GM23338 (cell line): ENCODE data around the gene FBXL14. TPM values are rescaled to one million over a fixed set of nuclear protein-coding genes. Genes with fewer than 3 reads are reported as not detected.

ENCODE experiments used
- ATAC-seq: fragments of 200-7000 bp; cut with Tn5 transposase; 3 replicates; pipeline ENCODE4 v1.9.1; 2020
- DNase-seq: peaks from one replicate; pipeline ENCODE4 v3.0.0-alpha.2; 2015; ENCODE audit warnings: low spot score
- H2AFZ ChIP-seq: fragments of 200-600 bp; sonication (generic); 2 replicates; pipeline ENCODE4 v1.8.0; 2016; ENCODE audit warnings: antibody characterized with exemption, mild to moderate bottlenecking, moderate library complexity
- H3F3A ChIP-seq: fragments of 200-600 bp; sonication (generic); replicated peaks from 2 replicates; pipeline ENCODE4 v1.8.0; 2017; ENCODE audit warnings: antibody characterized with exemption, mixed run types, low read depth
- H3K27ac ChIP-seq: fragments of 200-600 bp; sonication (generic); 2 replicates; pipeline ENCODE4 v1.6.1; 2016; ENCODE audit warnings: low read depth
- H3K27me3 ChIP-seq: fragments of 200-600 bp; sonication (generic); 2 replicates; pipeline ENCODE4 v1.8.0; 2016; ENCODE audit warnings: mild to moderate bottlenecking, mixed run types, moderate library complexity; ENCODE audit not compliant: insufficient read depth
- H3K36me3 ChIP-seq: fragments of 200-600 bp; sonication (generic); 2 replicates; pipeline ENCODE4 v1.8.0; 2016; ENCODE audit warnings: mild to moderate bottlenecking; ENCODE audit not compliant: insufficient read depth
- H3K4me1 ChIP-seq: fragments of 200-600 bp; sonication (generic); 2 replicates; pipeline ENCODE4 v1.8.0; 2016; ENCODE audit warnings: mild to moderate bottlenecking, moderate library complexity; ENCODE audit not compliant: insufficient read depth
- H3K4me2 ChIP-seq: fragments of 200-600 bp; sonication (generic); 2 replicates; pipeline ENCODE4 v1.7.1; 2017; ENCODE audit warnings: mixed run types
- H3K4me3 ChIP-seq: fragments of 200-600 bp; sonication (generic); 2 replicates; pipeline ENCODE4 v1.6.1; 2016; ENCODE audit warnings: mixed run types
- H3K79me2 ChIP-seq: fragments of 200-600 bp; sonication (generic); replicated peaks from 2 replicates; pipeline ENCODE4 v1.8.0; 2017; ENCODE audit warnings: mild to moderate bottlenecking; ENCODE audit not compliant: insufficient read depth
- H3K9me2 ChIP-seq: fragments of 200-600 bp; sonication (generic); 2 replicates; pipeline ENCODE4 v1.8.0; 2017; ENCODE audit not compliant: insufficient read depth
- H4K20me1 ChIP-seq: fragments of 200-600 bp; sonication (generic); replicated peaks from 2 replicates; pipeline ENCODE4 v1.8.0; 2017; ENCODE audit warnings: mild to moderate bottlenecking; ENCODE audit not compliant: insufficient read depth
- H3K27ac Mint-ChIP-seq: 2 replicates; pipeline ENCODE4 v1.8.0; 2020; ENCODE audit warnings: inconsistent platforms, mild to moderate bottlenecking, moderate library complexity, mixed read lengths
- H3K27me3 Mint-ChIP-seq: 3 replicates; pipeline ENCODE4 v1.8.0; 2022; ENCODE audit warnings: low read depth, mild to moderate bottlenecking, moderate library complexity, mixed read lengths, inconsistent platforms; ENCODE audit not compliant: insufficient read depth, poor library complexity
- H3K36me3 Mint-ChIP-seq: 3 replicates; pipeline ENCODE4 v1.8.0; 2021; ENCODE audit warnings: low read depth, mild to moderate bottlenecking, inconsistent platforms, moderate library complexity, mixed read lengths
- H3K4me1 Mint-ChIP-seq: 3 replicates; pipeline ENCODE4 v1.8.0; 2020; ENCODE audit warnings: mild to moderate bottlenecking, inconsistent platforms, mixed read lengths
- H3K4me3 Mint-ChIP-seq: 3 replicates; pipeline ENCODE4 v1.8.0; 2021; ENCODE audit warnings: moderate library complexity, mild to moderate bottlenecking, inconsistent platforms, mixed read lengths
- H3K9me3 Mint-ChIP-seq: 3 replicates; pipeline ENCODE4 v1.8.0; 2020; ENCODE audit warnings: moderate library complexity, mild to moderate bottlenecking, inconsistent platforms, mixed read lengths
- CREB1 ChIP-seq: fragments of 250-450 bp; sonication (Bioruptor Pico); IDR thresholded peaks from 2 replicates; pipeline ENCODE4 v1.5.0; 2020; ENCODE audit warnings: low read depth, mild to moderate bottlenecking, moderate library complexity
- EZH2 ChIP-seq: fragments of 200-600 bp; sonication (generic); IDR thresholded peaks from one replicate; pipeline ENCODE4 v1.8.0; 2017; ENCODE audit warnings: antibody characterized with exemption, mild to moderate bottlenecking, low read depth; ENCODE audit not compliant: unreplicated experiment
- JUNB ChIP-seq: IDR thresholded peaks from one replicate; pipeline ENCODE4 v1.6.1; 2016; ENCODE audit warnings: antibody characterized with exemption; ENCODE audit not compliant: unreplicated experiment
- NANOG ChIP-seq: IDR thresholded peaks from 2 replicates; pipeline ENCODE4 v1.6.1; 2016; ENCODE audit warnings: antibody characterized with exemption, borderline replicate concordance
- POLR2AphosphoS5 ChIP-seq: IDR thresholded peaks from 2 replicates; pipeline ENCODE4 v1.6.1; 2016; ENCODE audit warnings: antibody characterized with exemption, low read depth
- ZNF114 ChIP-seq: fragments of 250-450 bp; sonication (Bioruptor Pico); IDR thresholded peaks from 2 replicates; pipeline ENCODE4 v1.5.0; 2020; ENCODE audit warnings: mild to moderate bottlenecking, moderate library complexity
- ZNF331 ChIP-seq: fragments of 250-450 bp; sonication (Bioruptor Pico); IDR thresholded peaks from 2 replicates; pipeline ENCODE4 v1.5.0; 2020; ENCODE audit warnings: low read depth, mild to moderate bottlenecking, moderate library complexity
- polyA plus RNA-seq: library from polyadenylated mRNA; unstranded; fragments of >200 nt; fragmentation: Nextera tagmentation; extraction: Ambion mirVana; gene quantifications from 2 replicates; pipeline ENCODE4 v1.2.1, GENCODE V29; 2016
- total RNA-seq: library from RNA; depleted of rRNA; stranded (reverse); fragments of >200 nt; shearing (Covaris generic); gene quantifications from 2 replicates; pipeline ENCODE4 v1.2.3, GENCODE V29; 2014
- TF ChIP-seq, protein P1 (sequence below), 2 experiments: fragments of 200-600 bp in 1 of 2; sonication (generic) in 1 of 2; conservative IDR thresholded peaks; 2 replicates each; pipeline versions ENCODE4 v1.5.1 to v1.6.1; 2016 to 2017; ENCODE audit warnings: antibody characterized with exemption in 2 of 2, low read depth in 2 of 2, mild to moderate bottlenecking in 2 of 2, moderate library complexity in 1 of 2
- TF ChIP-seq, protein P2 (sequence below): IDR thresholded peaks from one replicate; pipeline ENCODE4 v1.6.1; 2018; ENCODE audit warnings: antibody characterized with exemption; ENCODE audit not compliant: unreplicated experiment

FBXL14 gene
- total and polyA plus RNA-seq, 2 experiments from 2014 or later = 0.74 to 9.4 TPM

GRCh38 chr12:1591543-1591942 lies 2.8 kb downstream of the FBXL14 start (continued):
- TF ChIP-seq, protein P1, sequence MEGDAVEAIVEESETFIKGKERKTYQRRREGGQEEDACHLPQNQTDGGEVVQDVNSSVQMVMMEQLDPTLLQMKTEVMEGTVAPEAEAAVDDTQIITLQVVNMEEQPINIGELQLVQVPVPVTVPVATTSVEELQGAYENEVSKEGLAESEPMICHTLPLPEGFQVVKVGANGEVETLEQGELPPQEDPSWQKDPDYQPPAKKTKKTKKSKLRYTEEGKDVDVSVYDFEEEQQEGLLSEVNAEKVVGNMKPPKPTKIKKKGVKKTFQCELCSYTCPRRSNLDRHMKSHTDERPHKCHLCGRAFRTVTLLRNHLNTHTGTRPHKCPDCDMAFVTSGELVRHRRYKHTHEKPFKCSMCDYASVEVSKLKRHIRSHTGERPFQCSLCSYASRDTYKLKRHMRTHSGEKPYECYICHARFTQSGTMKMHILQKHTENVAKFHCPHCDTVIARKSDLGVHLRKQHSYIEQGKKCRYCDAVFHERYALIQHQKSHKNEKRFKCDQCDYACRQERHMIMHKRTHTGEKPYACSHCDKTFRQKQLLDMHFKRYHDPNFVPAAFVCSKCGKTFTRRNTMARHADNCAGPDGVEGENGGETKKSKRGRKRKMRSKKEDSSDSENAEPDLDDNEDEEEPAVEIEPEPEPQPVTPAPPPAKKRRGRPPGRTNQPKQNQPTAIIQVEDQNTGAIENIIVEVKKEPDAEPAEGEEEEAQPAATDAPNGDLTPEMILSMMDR (conservative IDR thresholded peaks at IDR 0.05; ENCODE audit: low read depth in 2 of 2) = no peak
- TF ChIP-seq JUNB (no peak), ZNF114 (CRISPR knock-in tag) (no peak), CREB1 (CRISPR knock-in tag) (no peak)

DNA sequence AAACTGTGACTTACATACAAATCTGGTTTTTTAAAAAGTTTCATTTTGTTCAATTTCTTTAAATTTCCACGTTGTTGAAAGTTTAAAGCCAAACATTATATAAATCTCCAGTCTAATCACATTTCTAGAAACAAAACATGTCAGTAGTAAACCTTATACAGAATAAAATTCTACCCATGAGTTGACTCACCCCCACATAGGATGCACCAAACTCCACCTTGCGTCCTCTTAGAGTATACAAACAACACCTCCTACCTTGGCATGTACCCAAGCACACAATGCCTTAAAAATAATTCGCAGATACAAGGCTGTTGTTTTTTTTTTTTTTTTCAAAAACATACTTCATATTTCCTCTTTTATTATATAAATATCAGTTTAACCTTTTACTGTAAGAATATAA lies 3.3 kb downstream of the FBXL14 start:
- Histone ChIP-seq H3K9me2 (no peaks in the 10 kb centered on the region), H3K36me3 (no peaks in the 10 kb centered on the region), H2AFZ (no peak overlapping the region), H3K4me3 (peak overlapping the region; percentile 45), H4K20me1 (peaks cover 15% of the 10 kb centered on the region), H3K79me2 (peaks cover 16% of the 10 kb centered on the region; the same call in 1 of the 2 replicates), H3K27me3 (peaks cover 88% of the 10 kb centered on the region), H3K4me1 (peaks cover 49% of the 10 kb centered on the region), H3K4me2 (peak overlapping the region; percentile 76), H3K27ac (no peak overlapping the region), H3F3A (peaks cover 28% of the 10 kb centered on the region)
- ATAC-seq = no peak
- no peaks in the 10 kb centered on the region; the same call in 1 of the 3 replicates for H3K9me3 Mint-ChIP-seq
- peak overlapping the region; percentile 77 for H3K4me3 Mint-ChIP-seq
- H3K27ac Mint-ChIP-seq = no peak overlapping the region
- peaks cover 4% of the 10 kb centered on the region; the same call in 1 of the 3 replicates for H3K36me3 Mint-ChIP-seq
- DNase-seq = no peak
- peaks cover 83% of the 10 kb centered on the region for H3K27me3 Mint-ChIP-seq
- TF ChIP-seq JUNB (no peak), NANOG (no peak), EZH2 (no peak), CREB1 (CRISPR knock-in tag) (no peak), ZNF331 (CRISPR knock-in tag) (no peak), POLR2AphosphoS5 (no peak)
- TF ChIP-seq, protein P2, sequence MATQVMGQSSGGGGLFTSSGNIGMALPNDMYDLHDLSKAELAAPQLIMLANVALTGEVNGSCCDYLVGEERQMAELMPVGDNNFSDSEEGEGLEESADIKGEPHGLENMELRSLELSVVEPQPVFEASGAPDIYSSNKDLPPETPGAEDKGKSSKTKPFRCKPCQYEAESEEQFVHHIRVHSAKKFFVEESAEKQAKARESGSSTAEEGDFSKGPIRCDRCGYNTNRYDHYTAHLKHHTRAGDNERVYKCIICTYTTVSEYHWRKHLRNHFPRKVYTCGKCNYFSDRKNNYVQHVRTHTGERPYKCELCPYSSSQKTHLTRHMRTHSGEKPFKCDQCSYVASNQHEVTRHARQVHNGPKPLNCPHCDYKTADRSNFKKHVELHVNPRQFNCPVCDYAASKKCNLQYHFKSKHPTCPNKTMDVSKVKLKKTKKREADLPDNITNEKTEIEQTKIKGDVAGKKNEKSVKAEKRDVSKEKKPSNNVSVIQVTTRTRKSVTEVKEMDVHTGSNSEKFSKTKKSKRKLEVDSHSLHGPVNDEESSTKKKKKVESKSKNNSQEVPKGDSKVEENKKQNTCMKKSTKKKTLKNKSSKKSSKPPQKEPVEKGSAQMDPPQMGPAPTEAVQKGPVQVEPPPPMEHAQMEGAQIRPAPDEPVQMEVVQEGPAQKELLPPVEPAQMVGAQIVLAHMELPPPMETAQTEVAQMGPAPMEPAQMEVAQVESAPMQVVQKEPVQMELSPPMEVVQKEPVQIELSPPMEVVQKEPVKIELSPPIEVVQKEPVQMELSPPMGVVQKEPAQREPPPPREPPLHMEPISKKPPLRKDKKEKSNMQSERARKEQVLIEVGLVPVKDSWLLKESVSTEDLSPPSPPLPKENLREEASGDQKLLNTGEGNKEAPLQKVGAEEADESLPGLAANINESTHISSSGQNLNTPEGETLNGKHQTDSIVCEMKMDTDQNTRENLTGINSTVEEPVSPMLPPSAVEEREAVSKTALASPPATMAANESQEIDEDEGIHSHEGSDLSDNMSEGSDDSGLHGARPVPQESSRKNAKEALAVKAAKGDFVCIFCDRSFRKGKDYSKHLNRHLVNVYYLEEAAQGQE = no peak
- TF ChIP-seq, protein P1 (conservative IDR thresholded peaks at IDR 0.05; ENCODE audit: low read depth in 2 of 2) = peak in 1 of 2 experiments; percentile 35; a peak in 1 of 4 replicates
- peaks cover 67% of the 10 kb centered on the region for H3K4me1 Mint-ChIP-seq
